NCI-H526 (cell line): ENCODE results near the gene TTYH2.
A peak's percentile ranks its signal among the peaks of the same experiment; 100 is the strongest.

Experiments
- DNase-seq, 2 experiments: peaks; one replicate each; lab custom pipeline; 2025; lab: John Stamatoyannopoulos, UW

The TTYH2 gene

GRCh38 chr17:74235040-74235581 is 21.7 kb downstream of the TTYH2 start:
- DNase-seq, result no peak

GRCh38 chr17:74235911-74236371 is 22.6 kb downstream of the TTYH2 start:
- DNase-seq, result no peak

- no peak for DNase-seq
Observed at GRCh38 chr17:74237321-74237720, 23.9 kb downstream of the TTYH2 start.

- no peak for DNase-seq
Observed at GRCh38 chr17:74239172-74239571, 25.8 kb downstream of the TTYH2 start.

DNA sequence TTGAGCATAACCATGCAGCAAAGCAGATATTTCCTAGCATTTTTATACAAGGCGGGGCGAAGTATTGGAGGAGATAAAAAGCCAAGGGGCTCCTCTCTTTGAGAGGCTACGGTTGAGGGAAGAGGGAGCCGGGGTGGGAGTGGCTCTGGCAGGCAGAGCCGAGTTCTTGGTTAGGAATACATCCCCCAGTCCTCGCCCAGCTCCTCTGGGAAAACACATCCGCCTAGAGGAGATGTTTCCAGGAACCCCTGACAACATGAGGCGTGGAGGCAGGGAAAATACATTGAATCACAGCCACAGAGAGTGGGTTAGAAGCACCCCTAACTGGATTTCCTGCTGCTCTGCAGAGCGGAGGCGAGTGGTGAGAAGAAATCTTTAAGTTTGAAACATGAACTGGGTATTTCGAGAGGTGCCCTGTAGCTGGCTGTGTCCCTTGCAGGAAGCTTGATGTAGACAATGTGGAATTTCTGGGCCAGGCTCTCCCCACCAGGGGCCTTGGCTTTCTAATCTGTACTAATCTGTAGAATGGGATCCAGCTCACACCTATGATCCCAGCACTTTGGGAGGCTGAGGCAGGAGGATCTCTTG is 27.3 kb downstream of the TTYH2 start:
- DNase-seq, result no peak

GRCh38 chr17:74241431-74241830 is 28.1 kb downstream of the TTYH2 start:
- DNase-seq, result no peak

DNA sequence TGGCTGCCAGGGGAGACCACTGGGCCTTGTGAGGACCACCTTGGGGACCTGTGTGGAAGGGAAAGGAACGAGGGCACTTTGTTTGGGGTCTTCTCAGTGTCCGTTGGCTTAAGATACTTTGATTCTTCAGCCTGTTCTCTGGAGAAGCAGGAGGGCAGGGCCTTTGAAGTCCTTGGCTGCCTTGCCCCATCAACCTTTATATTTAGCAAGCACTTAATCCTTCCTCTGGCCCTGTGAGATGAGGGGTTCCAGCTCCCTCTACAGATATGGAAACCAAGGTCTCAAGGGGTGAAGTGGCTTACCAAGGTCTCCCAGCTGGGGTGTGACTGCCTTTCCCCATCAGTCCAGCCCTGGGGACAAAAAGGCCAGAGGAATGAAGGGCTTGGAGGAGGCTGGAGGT is 28.5 kb downstream of the TTYH2 start:
- DNase-seq, result no peak

GRCh38 chr17:74243013-74243755 is 29.8 kb downstream of the TTYH2 start:
- no peak for DNase-seq

DNA sequence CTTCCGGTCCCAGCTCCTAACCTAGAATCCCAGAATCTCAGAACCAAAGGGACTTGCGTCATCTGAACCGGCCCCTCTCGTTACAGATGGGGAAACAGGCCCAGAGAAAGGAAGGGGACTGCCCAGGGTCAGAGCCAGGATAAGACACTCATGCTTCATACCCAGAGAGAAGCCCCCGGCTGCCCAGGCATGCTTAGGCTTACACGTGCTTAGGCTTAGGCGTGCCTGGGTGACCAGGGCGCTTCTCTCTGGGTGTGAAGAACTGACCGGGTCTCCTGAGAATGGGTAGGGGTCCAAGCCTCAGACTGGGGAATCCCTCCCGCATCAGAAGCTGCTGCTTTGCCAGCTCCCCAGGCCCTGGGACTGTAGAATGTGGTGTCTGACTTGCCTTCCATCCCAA is 30.8 kb downstream of the TTYH2 start:
- DNase-seq, result no peak

- DNase-seq, result no peak
Observed at GRCh38 chr17:74244548-74244947, 31.2 kb downstream of the TTYH2 start.

DNA sequence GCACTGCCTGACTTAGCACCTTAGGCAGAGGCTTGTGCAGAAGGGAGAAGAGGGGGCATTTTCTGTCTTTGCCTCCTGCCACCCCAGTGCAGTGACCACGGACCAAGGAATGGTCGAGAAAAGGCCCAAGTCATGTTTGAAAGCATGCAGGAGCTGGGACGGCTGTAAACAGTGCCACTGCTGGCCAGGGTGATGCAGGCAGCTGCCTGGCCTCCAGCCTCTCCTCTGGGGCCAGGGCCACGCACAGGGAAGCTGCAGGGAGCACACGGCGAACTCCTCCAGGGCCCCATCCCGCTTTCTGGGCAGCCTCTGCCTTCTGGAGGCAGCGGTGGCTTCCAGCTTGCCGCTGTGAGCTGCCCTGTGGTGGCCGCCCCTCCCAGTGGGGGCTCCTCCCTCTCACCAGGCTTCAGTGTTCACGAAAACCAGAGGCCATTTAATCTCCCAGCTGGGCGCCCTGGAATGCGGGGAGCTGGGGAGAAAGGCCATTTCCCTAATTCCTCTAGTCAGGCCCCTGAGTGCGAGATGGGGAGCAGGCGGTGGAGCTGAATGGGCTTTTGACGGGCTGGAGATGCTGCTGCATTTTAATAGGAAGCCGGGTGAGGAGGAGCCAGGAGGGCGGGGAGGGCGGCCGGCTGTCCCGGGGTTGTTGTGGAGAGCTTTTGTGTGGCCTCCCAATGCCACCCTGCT is 31.9 kb downstream of the TTYH2 start:
- DNase-seq, result no peak

- DNase-seq, result no peak
Observed at GRCh38 chr17:74245871-74246270, 32.5 kb downstream of the TTYH2 start.

- no peak for DNase-seq
Observed at GRCh38 chr17:74249590-74250270, 36.4 kb downstream of the TTYH2 start.

DNA sequence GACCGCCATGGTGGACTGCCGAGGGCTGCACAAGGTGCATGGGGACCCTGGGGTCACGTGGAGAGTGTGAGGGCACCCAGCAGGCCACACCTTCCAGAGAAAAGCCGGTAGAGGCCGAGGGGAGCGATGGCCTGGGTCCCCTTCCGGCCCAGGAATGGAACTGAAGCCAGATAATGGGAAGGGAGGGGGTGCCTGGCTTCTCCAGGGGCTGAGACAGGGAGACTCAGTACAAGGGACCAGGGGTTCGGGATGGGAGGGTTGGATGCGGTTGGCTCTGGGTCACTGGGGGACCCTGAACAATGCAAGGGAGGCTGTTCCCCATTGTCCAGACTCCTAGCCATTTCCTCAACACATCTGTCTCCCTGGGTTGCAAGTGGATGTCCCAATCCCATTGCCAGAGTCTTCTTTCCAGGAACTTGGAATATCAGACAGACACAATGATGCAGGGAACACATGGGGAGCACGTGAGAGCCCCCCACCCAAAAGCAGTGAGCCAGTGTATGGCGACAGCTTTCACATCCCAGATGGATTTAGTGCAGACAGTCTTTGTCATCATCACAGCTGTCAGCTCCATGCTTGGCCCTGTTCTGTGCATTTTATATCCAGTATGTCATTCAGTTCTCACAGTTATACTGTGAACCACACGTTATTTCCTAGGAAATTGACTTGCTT is 37.1 kb downstream of the TTYH2 start:
- DNase-seq, result no peak

DNA sequence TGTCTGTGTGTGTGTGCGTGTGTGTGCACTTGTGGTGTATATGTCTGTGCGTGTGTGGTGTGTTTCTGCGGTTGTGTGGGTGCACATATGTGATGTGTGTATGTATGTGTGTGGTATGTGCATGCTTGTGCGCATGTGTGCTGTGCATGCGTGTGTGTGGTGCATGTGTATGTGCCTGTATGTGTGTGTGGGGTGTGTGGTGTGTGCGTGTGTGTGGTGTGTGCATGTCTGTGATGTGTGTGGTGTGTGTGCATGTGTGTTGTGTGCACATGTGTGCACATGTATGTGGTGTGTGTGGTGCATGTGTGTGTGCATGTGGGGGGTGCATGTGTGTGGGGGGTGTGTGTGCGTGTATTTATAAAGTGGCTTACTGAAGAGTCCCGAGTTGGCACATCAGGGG is 37.7 kb downstream of the TTYH2 start:
- no peak for DNase-seq

DNA sequence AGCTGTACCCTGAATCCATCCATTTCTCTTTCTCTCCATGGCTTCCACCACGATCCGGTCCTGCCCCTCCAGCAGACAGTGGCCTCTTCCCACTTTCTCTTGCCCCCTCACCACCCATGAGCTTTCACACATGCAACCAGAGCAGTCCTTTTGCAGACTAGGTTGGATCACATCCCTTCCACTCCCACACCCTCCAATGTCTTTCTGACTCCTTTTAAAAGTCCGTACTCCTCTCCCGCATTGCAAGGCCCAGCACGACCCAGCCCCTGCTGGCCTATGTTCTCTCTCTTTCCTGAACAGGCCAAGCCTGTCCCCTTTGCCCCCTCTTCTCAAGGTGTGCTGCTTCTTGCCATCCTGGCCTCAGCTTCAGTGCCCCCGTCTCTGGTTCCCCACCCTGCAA is 38.2 kb downstream of the TTYH2 start:
- DNase-seq, result no peak

GRCh38 chr17:74252211-74252610 is 38.8 kb downstream of the TTYH2 start:
- DNase-seq, result no peak

GRCh38 chr17:74253036-74253435 is 39.7 kb downstream of the TTYH2 start:
- no peak for DNase-seq

GRCh38 chr17:74257311-74257710 is 43.9 kb downstream of the TTYH2 start:
- no peak for DNase-seq

DNA sequence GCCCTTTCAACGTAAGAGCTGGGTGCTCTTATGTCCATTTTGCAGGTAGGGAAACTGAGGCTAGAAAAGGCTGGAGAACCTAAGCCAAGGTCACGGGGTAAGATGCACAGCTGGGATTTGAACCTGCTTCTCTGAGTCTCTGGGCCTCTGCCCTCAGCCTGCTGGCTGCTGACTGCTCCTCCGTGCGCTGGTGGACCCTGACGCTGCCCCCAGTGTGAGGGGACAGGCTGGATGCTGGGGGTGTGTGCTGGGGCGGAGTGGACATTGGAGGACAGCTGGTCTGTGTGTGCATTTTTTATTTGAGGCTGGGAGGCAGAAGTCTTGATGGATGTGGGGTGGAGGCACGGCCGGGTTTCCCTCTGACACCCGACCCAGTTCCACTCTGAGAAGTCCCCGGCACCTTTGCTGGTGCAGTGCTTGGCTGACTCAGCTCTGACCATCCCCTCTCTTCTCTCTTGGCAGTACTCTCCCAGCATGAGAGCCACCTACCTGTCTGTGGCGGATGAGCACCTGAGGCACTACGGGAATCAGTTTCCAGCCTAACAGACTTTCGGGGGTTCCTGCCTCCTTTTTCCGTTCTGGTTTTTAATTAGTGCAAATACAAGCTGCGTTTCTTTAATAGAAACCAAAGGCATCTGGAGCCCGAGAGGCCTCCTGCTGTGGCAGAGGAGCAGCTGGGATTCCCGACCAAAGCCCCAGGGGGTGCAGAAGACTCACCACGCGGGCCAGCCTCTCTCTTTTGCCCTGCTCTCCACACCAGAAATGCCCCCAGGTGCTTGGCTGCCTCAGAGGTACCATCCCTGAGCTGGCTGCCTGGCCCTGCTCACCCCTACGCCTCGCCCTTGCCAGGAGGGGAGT is 46.5 kb downstream of the TTYH2 start:
- DNase-seq, result peak in 1 of 2 experiments; percentile 11

DNA sequence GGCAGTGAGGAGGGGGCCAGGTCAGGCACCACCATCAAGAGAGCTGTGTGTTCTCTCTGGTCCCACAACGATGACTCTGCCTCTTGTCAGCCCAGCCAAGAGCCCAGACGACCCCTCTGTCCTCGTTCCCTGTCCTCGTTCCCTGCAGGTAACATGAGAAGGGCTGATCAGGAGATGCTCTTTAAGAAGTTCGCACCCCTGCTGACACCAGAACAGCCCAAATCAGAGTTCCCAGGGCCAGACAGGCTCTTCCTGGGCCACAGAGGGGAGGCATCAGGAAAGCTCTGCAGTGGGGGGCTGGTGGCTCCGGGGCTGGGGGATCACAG is 47.1 kb downstream of the TTYH2 start:
- no peak for DNase-seq
